Lower lobe of right lung (tissue), 2 donors: Measurements from ENCODE around the gene SBF2. TPM values are rescaled to one million over a fixed set of nuclear protein-coding genes. Genes with fewer than 3 reads are reported as not detected.

Source experiments
- ATAC-seq, 2 donors: fragments of 200-7000 bp; cut with Tn5 transposase; one replicate each; pipeline ENCODE4 v1.9.1; 2020 to 2022; ENCODE audit warnings: mild to moderate bottlenecking in 2 of 2, moderate library complexity in 2 of 2
- DNase-seq: peaks from one replicate; pipeline ENCODE4 v3.0.0-alpha.2; 2020
- H3K27ac ChIP-seq: fragments of 200-600 bp; one replicate; pipeline ENCODE4 v1.8.0; 2022
- H3K27me3 ChIP-seq: fragments of 200-600 bp; one replicate; pipeline ENCODE4 v1.8.0; 2022; ENCODE audit warnings: low read depth
- H3K36me3 ChIP-seq: fragments of 200-600 bp; one replicate; pipeline ENCODE4 v1.8.0; 2022; ENCODE audit warnings: mild to moderate bottlenecking
- H3K4me1 ChIP-seq: fragments of 200-600 bp; one replicate; pipeline ENCODE4 v1.8.0; 2022
- H3K4me3 ChIP-seq: fragments of 200-600 bp; one replicate; pipeline ENCODE4 v1.8.0; 2022; ENCODE audit warnings: mild to moderate bottlenecking
- H3K9me3 ChIP-seq: fragments of 200-600 bp; one replicate; pipeline ENCODE4 v1.8.0; 2022
- CTCF ChIP-seq: fragments of 200-600 bp; IDR thresholded peaks from one replicate; pipeline ENCODE4 v1.8.0; 2022; ENCODE audit warnings: antibody characterized with exemption, mild to moderate bottlenecking
- intact Hi-C: fragments of 100-400 bp; cut with DNase I; formaldehyde crosslinking; loops from one replicate; pipeline ENCODE4 v1.11.0; 2022
- total RNA-seq: library from RNA; stranded (reverse); fragmentation: NEBNext Ultra II Directional; extraction: Animal tissue kit (Norgen Biotek cat#: 25700); gene quantifications from one replicate; pipeline ENCODE4 v1.2.1, GENCODE V29; 2021
- donor health status: DM: no; HTN: yes; CAD: no; lungs with severe emphysema.

The SBF2 gene
- total RNA-seq, 1 donor from 2014 or later = 41.3 TPM

DNA sequence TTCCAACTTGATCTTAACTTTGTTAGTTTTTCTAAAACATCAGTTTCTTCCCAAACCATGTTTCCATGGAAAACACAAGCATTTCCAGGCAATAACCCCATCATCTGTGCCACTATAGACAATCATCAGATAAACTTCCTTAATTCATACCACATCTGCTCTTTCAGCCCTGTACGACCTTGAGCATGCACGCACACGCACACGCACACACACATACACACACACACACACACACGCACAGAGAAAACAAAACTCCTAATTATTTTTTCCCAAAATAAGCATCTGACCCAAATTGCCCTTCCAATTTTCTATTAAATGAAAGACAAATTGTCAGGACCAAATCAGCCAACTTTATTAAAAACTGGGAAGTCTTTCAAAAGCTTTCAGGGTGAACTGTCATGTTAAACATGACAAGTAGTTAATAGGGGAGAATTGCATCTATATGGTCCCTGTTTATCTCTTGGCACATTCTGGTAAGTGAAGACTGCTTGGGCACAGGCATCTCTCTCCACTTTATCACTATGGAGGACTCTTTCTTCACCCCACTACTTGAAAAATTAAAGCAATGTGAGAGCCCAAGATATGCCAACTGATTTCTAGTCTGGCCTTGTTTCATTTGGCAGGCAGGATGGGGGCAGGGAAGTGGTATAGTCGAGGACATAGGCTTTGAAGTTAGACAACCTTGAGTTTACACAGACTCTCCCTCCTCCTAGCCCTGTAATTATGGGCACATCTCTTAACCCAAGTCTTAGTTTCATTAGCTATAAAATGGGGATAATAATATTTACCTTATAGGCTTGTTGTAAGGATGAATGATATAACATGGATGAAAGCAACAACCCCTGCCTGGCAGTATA, 25.9 kb upstream of the SBF2 start:
- intact Hi-C loops = no loop called here
- Histone ChIP-seq H3K9me3 (no peaks in the 10 kb centered on the region), H3K27me3 (no peaks in the 10 kb centered on the region), H3K36me3 (no peaks in the 10 kb centered on the region), H3K4me3 (no peak overlapping the region), H3K27ac (no peak overlapping the region), H3K4me1 (peaks cover 22% of the 10 kb centered on the region)
- DNase-seq (no peak), ATAC-seq (no peak)
- TF ChIP-seq CTCF = no peak

DNA sequence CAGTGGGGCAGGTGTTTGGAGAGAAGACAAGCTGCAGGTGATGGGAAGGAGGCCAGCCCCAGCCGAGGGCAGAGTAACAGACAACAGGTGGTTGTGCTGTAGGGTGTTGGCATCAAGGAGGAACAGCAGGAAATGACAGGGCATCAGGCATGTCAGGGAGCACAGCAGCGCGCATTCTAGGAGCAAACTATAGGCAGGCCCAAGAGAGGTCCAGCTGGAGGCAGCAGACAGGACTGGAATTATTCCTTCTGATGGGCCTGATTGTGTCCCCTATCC, 24.4 kb upstream of the SBF2 start:
- Histone ChIP-seq H3K9me3 (no peaks in the 10 kb centered on the region), H3K36me3 (no peaks in the 10 kb centered on the region), H3K27me3 (no peaks in the 10 kb centered on the region), H3K4me3 (no peak overlapping the region), H3K27ac (no peak overlapping the region), H3K4me1 (peaks cover 12% of the 10 kb centered on the region)
- intact Hi-C loops = no loop called here
- no peak for ATAC-seq
- DNase-seq = no peak
- no peak for TF ChIP-seq CTCF

DNA sequence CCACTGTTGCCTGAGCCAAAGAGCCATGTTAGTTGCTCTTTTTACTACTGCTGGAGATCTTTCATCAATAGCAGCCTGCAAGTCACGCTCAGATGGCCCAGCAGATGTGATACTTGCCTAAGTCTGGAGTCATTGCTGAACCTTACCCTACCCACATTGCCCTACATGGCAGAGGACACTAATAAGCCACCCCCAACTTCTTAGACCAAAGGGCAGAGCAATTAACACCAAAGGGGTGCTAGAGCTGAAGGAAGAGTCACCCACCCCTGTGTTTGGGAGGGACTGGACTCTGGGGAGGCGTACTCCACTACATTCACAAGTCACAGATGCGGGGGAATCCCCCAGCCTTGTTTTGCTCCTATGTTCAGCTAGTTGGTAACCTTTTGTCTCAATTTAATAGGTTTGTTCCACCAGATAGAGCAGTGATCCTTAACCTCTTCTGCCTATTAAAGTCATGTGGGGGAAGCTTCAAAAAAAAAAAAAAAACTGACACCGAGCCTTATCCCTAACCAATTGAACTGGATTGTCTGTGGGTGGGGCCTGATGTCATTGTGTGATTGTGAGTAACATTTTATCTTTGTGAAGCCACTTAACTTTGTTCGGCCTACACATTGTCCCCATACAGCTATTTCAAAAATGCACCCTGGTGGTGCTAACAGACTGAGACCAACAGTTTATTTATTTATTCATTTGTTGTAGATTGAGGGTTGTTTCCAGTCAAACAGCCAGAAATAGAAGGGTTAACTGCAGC, 23.9 kb upstream of the SBF2 start:
- Histone ChIP-seq H3K4me3 (no peak overlapping the region), H3K4me1 (peaks cover 11% of the 10 kb centered on the region), H3K9me3 (no peaks in the 10 kb centered on the region), H3K36me3 (no peaks in the 10 kb centered on the region), H3K27ac (no peak overlapping the region), H3K27me3 (no peaks in the 10 kb centered on the region)
- intact Hi-C loops = no loop called here
- DNase-seq (no peak), ATAC-seq (no peak)
- no peak for TF ChIP-seq CTCF

GRCh38 chr11:10317151-10317755, 23.2 kb upstream of the SBF2 start:
- Histone ChIP-seq H3K27me3 (no peaks in the 10 kb centered on the region), H3K27ac (no peak overlapping the region), H3K9me3 (no peaks in the 10 kb centered on the region), H3K36me3 (no peaks in the 10 kb centered on the region), H3K4me3 (no peak overlapping the region), H3K4me1 (peaks cover 4% of the 10 kb centered on the region)
- DNase-seq = no peak
- TF ChIP-seq CTCF = no peak
- no peak for ATAC-seq
- intact Hi-C loops = no loop called here

GRCh38 chr11:10315083-10315482, 21.1 kb upstream of the SBF2 start:
- Histone ChIP-seq H3K9me3 (no peaks in the 10 kb centered on the region), H3K4me3 (no peak overlapping the region), H3K36me3 (no peaks in the 10 kb centered on the region), H3K27me3 (no peaks in the 10 kb centered on the region), H3K27ac (no peak overlapping the region), H3K4me1 (peaks cover 5% of the 10 kb centered on the region)
- ATAC-seq (no peak), DNase-seq (no peak)
- intact Hi-C loops = no loop called here
- no peak for TF ChIP-seq CTCF
